GM19328 (cell line): ENCODE results near the gene PTGS1.
"Not testable (repeated sequence)": the region's sequence is repeated elsewhere in the genome, so short reads cannot be mapped to it uniquely, and the experiment has no call there.

Experiments used
- ATAC-seq: cut with Tn5 transposase; IDR thresholded peaks from one replicate; pipeline ENCODE4 v1.9.1; 2021; ENCODE audit warnings: mild to moderate bottlenecking, moderate library complexity; ENCODE audit not compliant: unreplicated experiment

PTGS1 gene

GRCh38 chr9:122370869-122371755 lies at the start of gene PTGS1:
TSS of gene PTGS1 (plus strand) at chr9:122371024. CDS start at chr9:122371085, 61 bp downstream.
- ATAC-seq: no peak

- no peak for ATAC-seq
Measured at GRCh38 chr9:122322553-122322952, 48.3 kb upstream of the PTGS1 start.

GRCh38 chr9:122324665-122325064 lies 46.2 kb upstream of the PTGS1 start:
- not testable (repeated sequence) for ATAC-seq

GRCh38 chr9:122325124-122325523 lies 45.7 kb upstream of the PTGS1 start:
- ATAC-seq: no peak

GRCh38 chr9:122327175-122327574 lies 43.6 kb upstream of the PTGS1 start:
- no peak for ATAC-seq

GRCh38 chr9:122329597-122329996 lies 41.2 kb upstream of the PTGS1 start:
- ATAC-seq: no peak

- ATAC-seq: not testable (repeated sequence)
Measured at GRCh38 chr9:122330466-122330865, 40.4 kb upstream of the PTGS1 start.

GRCh38 chr9:122331523-122331927 lies 39.3 kb upstream of the PTGS1 start:
- ATAC-seq: no peak

GRCh38 chr9:122332083-122332482 lies 38.7 kb upstream of the PTGS1 start:
- no peak for ATAC-seq

- no peak for ATAC-seq
Measured at GRCh38 chr9:122332644-122333043, 38.2 kb upstream of the PTGS1 start.

- ATAC-seq: no peak
Measured at GRCh38 chr9:122333169-122333808, 37.5 kb upstream of the PTGS1 start.

- no peak for ATAC-seq
Measured at GRCh38 chr9:122334916-122335315, 35.9 kb upstream of the PTGS1 start.

- ATAC-seq: no peak
Measured at GRCh38 chr9:122336189-122336588, 34.6 kb upstream of the PTGS1 start.

- ATAC-seq: no peak
Measured at GRCh38 chr9:122336866-122337555, 33.8 kb upstream of the PTGS1 start.

- ATAC-seq: no peak
Measured at GRCh38 chr9:122337556-122337929, 33.3 kb upstream of the PTGS1 start.

- no peak for ATAC-seq
Measured at GRCh38 chr9:122338536-122338935, 32.3 kb upstream of the PTGS1 start.

- ATAC-seq: no peak
Measured at GRCh38 chr9:122338994-122339393, 31.8 kb upstream of the PTGS1 start.

- ATAC-seq: no peak
Measured at GRCh38 chr9:122339579-122339978, 31.2 kb upstream of the PTGS1 start.

GRCh38 chr9:122340161-122340560 lies 30.7 kb upstream of the PTGS1 start:
- ATAC-seq: no peak

GRCh38 chr9:122342323-122343050 lies 28.3 kb upstream of the PTGS1 start:
- ATAC-seq: no peak
